WTC11 (cell line): ENCODE measurements around the gene B3GNT9. TPM values are rescaled to one million over a fixed set of nuclear protein-coding genes. Genes with fewer than 3 reads are reported as not detected.

Experiments
- ATAC-seq: fragments of 200-7000 bp; cut with Tn5 transposase; 2 replicates; pipeline ENCODE4 v1.10.0; 2021; ENCODE audit warnings: mild to moderate bottlenecking, moderate library complexity
- CTCF ChIA-PET: fragments of 300-600 bp; sonication (Branson Sonifier 250); formaldehyde crosslinking; loops from one replicate; lab custom pipeline; 2021; ENCODE audit warnings: antibody characterized with exemption; lab: Charles Lee
- POLR2A ChIA-PET: fragments of 350-600 bp; sonication (Branson Sonifier 250); formaldehyde crosslinking; loops from one replicate; lab custom pipeline; 2021; ENCODE audit warnings: antibody characterized with exemption; lab: Charles Lee
- DNase-seq: peaks from one replicate; pipeline ENCODE4 v3.0.0; 2021; ENCODE audit warnings: low spot score
- H3K27ac Mint-ChIP-seq: 2 replicates; pipeline ENCODE4 v1.8.0; 2021; ENCODE audit warnings: mixed read lengths
- H3K27me3 Mint-ChIP-seq: 2 replicates; pipeline ENCODE4 v1.8.0; 2021; ENCODE audit warnings: low read depth, mild to moderate bottlenecking, moderate library complexity, mixed read lengths
- H3K36me3 Mint-ChIP-seq: 2 replicates; pipeline ENCODE4 v1.8.0; 2021; ENCODE audit warnings: mixed read lengths
- H3K4me1 Mint-ChIP-seq: 2 replicates; pipeline ENCODE4 v1.8.0; 2022; ENCODE audit warnings: mixed read lengths
- H3K4me3 Mint-ChIP-seq: 2 replicates; pipeline ENCODE4 v1.8.0; 2021; ENCODE audit warnings: mild to moderate bottlenecking, moderate library complexity, mixed read lengths
- H3K9me3 Mint-ChIP-seq: 2 replicates; pipeline ENCODE4 v1.8.0; 2021; ENCODE audit warnings: mixed read lengths
- CREB1 ChIP-seq: sonication (generic); formaldehyde crosslinking; IDR thresholded peaks from 2 replicates; pipeline ENCODE4 v1.8.0; 2023; ENCODE audit warnings: mild to moderate bottlenecking, missing genetic modification reagents
- ETV6 ChIP-seq: sonication (generic); formaldehyde crosslinking; IDR thresholded peaks from 2 replicates; pipeline ENCODE4 v1.8.1; 2022; ENCODE audit warnings: mild to moderate bottlenecking, missing genetic modification reagents
- FOXP1 ChIP-seq: sonication (generic); formaldehyde crosslinking; IDR thresholded peaks from 2 replicates; pipeline ENCODE4 v1.8.0; 2022; ENCODE audit warnings: missing genetic modification reagents, mild to moderate bottlenecking, moderate library complexity, borderline replicate concordance
- GABPB1 ChIP-seq: sonication (generic); formaldehyde crosslinking; IDR thresholded peaks from 2 replicates; pipeline ENCODE4 v1.8.1; 2023; ENCODE audit warnings: mild to moderate bottlenecking, missing genetic modification reagents
- GTF2I ChIP-seq: fragments of 250-450 bp; sonication (Bioruptor Pico); conservative IDR thresholded peaks from 2 replicates; pipeline ENCODE4 v1.4.0; 2021; ENCODE audit warnings: mild to moderate bottlenecking
- HMGA2 ChIP-seq: fragments of 250-450 bp; sonication (Bioruptor Pico); IDR thresholded peaks from 2 replicates; pipeline ENCODE4 v1.4.0; 2021; ENCODE audit warnings: mild to moderate bottlenecking, moderate library complexity
- IRF2 ChIP-seq: sonication (generic); formaldehyde crosslinking; IDR thresholded peaks from 2 replicates; pipeline ENCODE4 v1.8.0; 2022; ENCODE audit warnings: low read depth, missing genetic modification reagents, borderline replicate concordance
- KAT7 ChIP-seq: sonication (generic); formaldehyde crosslinking; IDR thresholded peaks from 2 replicates; pipeline ENCODE4 v1.8.1; 2023; ENCODE audit warnings: missing genetic modification reagents, mild to moderate bottlenecking, borderline replicate concordance
- MYBL2 ChIP-seq: sonication (generic); formaldehyde crosslinking; IDR thresholded peaks from 2 replicates; pipeline ENCODE4 v1.8.1; 2023; ENCODE audit warnings: mild to moderate bottlenecking, moderate library complexity, missing genetic modification reagents
- NR1H2 ChIP-seq: sonication (generic); formaldehyde crosslinking; IDR thresholded peaks from 2 replicates; pipeline ENCODE4 v1.9.0; 2021; ENCODE audit warnings: mild to moderate bottlenecking, moderate library complexity, missing genetic modification reagents
- RELA ChIP-seq: sonication (generic); formaldehyde crosslinking; IDR thresholded peaks from 2 replicates; pipeline ENCODE4 v1.8.1; 2022; ENCODE audit warnings: missing genetic modification reagents, mild to moderate bottlenecking, borderline replicate concordance
- RORB ChIP-seq: fragments of 250-450 bp; sonication (Bioruptor Pico); IDR thresholded peaks from 2 replicates; pipeline ENCODE4 v1.9.0; 2021; ENCODE audit warnings: mild to moderate bottlenecking
- SMAD3 ChIP-seq: sonication (generic); formaldehyde crosslinking; IDR thresholded peaks from 2 replicates; pipeline ENCODE4 v1.8.0; 2022; ENCODE audit warnings: missing genetic modification reagents, mild to moderate bottlenecking, borderline replicate concordance
- SP1 ChIP-seq: sonication (generic); formaldehyde crosslinking; conservative IDR thresholded peaks from 2 replicates; pipeline ENCODE4 v1.8.1; 2022; ENCODE audit warnings: missing genetic modification reagents
- ZNF232 ChIP-seq: sonication (generic); formaldehyde crosslinking; IDR thresholded peaks from 2 replicates; pipeline ENCODE4 v1.8.0; 2022; ENCODE audit warnings: mild to moderate bottlenecking, missing genetic modification reagents
- ZNF317 ChIP-seq: sonication (generic); formaldehyde crosslinking; IDR thresholded peaks from 2 replicates; pipeline ENCODE4 v1.8.1; 2023; ENCODE audit warnings: low read depth, mild to moderate bottlenecking, moderate library complexity, missing genetic modification reagents, borderline replicate concordance
- ZNF396 ChIP-seq: fragments of 250-450 bp; sonication (Bioruptor Pico); IDR thresholded peaks from 2 replicates; pipeline ENCODE4 v1.8.0; 2021; ENCODE audit warnings: mild to moderate bottlenecking, moderate library complexity, borderline replicate concordance
- total RNA-seq: library from RNA; stranded (reverse); gene quantifications from 3 replicates; pipeline ENCODE4 v1.2.3, GENCODE V29; 2021
- TF ChIP-seq, protein P1 (sequence below): sonication (generic); formaldehyde crosslinking; IDR thresholded peaks from 2 replicates; pipeline ENCODE4 v1.8.0; 2023; ENCODE audit warnings: missing genetic modification reagents
- TF ChIP-seq, protein P2 (sequence below): sonication (generic); formaldehyde crosslinking; IDR thresholded peaks from 2 replicates; pipeline ENCODE4 v1.8.0; 2022; ENCODE audit warnings: mild to moderate bottlenecking, missing genetic modification reagents
- TF ChIP-seq, protein P3 (sequence below): sonication (generic); formaldehyde crosslinking; IDR thresholded peaks from 2 replicates; pipeline ENCODE4 v1.8.0; 2022; ENCODE audit warnings: mild to moderate bottlenecking, missing genetic modification reagents
- TF ChIP-seq, protein P4 (sequence below): sonication (generic); formaldehyde crosslinking; IDR thresholded peaks from 2 replicates; pipeline ENCODE4 v1.8.0; 2022; ENCODE audit warnings: mild to moderate bottlenecking, missing genetic modification reagents
- TF ChIP-seq, protein P5 (sequence below): sonication (generic); formaldehyde crosslinking; IDR thresholded peaks from 2 replicates; pipeline ENCODE4 v1.8.0; 2023; ENCODE audit warnings: missing genetic modification reagents, mild to moderate bottlenecking, borderline replicate concordance
- TF ChIP-seq, protein P6 (sequence below): fragments of 250-450 bp; sonication (Bioruptor Pico); IDR thresholded peaks from 2 replicates; pipeline ENCODE4 v1.8.0; 2021; ENCODE audit warnings: mild to moderate bottlenecking
- TF ChIP-seq, protein P7 (sequence below): sonication (generic); formaldehyde crosslinking; IDR thresholded peaks from 2 replicates; pipeline ENCODE4 v1.8.1; 2022; ENCODE audit warnings: mild to moderate bottlenecking, moderate library complexity, missing genetic modification reagents

B3GNT9 gene
- total RNA-seq, 1 experiment from 2014 or later, result 6.4 TPM

DNA sequence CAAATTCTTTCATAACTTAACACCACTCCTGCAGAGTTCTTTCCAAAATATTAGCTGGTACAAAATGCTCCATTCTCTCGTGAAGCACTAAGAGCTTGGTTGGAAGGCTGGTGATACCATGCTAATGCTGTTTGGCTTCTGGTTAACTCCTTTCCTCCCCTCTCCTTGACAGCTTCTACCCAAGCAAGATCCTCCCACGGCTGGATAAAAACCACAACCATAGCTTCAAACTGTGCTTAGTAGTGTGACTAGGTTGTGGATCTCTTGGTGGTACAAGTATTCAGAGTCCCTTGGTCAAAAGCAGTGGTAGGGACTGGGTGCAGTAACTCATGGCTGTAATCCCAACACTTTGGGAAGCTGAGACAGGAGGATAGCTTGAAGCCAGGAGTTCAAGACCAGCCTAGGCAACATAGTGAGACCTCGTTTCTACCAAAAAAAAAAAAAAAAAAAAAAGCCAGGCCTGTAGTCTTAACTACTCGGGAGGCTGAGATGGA is 38.8 kb downstream of the B3GNT9 start:
- ChIA-PET CTCF (interaction anchor here (1.0 to 1.5 kb wide), 5 partner anchors 8 to 354 kb away, joined by 3 to 9 read pairs (median 4); no protein-coding TSS in a partner anchor), POLR2A (no interaction called here)
- DNase-seq, result no peak
- no peak overlapping the region for H3K4me3 Mint-ChIP-seq
- H3K27me3 Mint-ChIP-seq, result 0 out of 2 replicates have a peak, but pooled peaks cover 5% of the 10 kb centered on the region
- no peak overlapping the region for H3K27ac Mint-ChIP-seq
- no peak for ATAC-seq
- H3K9me3 Mint-ChIP-seq, result no peaks in the 10 kb centered on the region
- H3K36me3 Mint-ChIP-seq, result no peaks in the 10 kb centered on the region
- TF ChIP-seq IRF2 (no peak), KAT7 (no peak), RORB (CRISPR knock-in tag) (no peak), ZNF396 (CRISPR knock-in tag) (no peak), FOXP1 (CRISPR knock-in tag) (no peak)
- TF ChIP-seq, protein P1, sequence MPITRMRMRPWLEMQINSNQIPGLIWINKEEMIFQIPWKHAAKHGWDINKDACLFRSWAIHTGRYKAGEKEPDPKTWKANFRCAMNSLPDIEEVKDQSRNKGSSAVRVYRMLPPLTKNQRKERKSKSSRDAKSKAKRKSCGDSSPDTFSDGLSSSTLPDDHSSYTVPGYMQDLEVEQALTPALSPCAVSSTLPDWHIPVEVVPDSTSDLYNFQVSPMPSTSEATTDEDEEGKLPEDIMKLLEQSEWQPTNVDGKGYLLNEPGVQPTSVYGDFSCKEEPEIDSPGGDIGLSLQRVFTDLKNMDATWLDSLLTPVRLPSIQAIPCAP (CRISPR knock-in tag), result no peak
- TF ChIP-seq, protein P2, sequence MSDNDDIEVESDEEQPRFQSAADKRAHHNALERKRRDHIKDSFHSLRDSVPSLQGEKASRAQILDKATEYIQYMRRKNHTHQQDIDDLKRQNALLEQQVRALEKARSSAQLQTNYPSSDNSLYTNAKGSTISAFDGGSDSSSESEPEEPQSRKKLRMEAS (CRISPR knock-in tag), result no peak
- H3K4me1 Mint-ChIP-seq, result peaks cover 24% of the 10 kb centered on the region

DNA sequence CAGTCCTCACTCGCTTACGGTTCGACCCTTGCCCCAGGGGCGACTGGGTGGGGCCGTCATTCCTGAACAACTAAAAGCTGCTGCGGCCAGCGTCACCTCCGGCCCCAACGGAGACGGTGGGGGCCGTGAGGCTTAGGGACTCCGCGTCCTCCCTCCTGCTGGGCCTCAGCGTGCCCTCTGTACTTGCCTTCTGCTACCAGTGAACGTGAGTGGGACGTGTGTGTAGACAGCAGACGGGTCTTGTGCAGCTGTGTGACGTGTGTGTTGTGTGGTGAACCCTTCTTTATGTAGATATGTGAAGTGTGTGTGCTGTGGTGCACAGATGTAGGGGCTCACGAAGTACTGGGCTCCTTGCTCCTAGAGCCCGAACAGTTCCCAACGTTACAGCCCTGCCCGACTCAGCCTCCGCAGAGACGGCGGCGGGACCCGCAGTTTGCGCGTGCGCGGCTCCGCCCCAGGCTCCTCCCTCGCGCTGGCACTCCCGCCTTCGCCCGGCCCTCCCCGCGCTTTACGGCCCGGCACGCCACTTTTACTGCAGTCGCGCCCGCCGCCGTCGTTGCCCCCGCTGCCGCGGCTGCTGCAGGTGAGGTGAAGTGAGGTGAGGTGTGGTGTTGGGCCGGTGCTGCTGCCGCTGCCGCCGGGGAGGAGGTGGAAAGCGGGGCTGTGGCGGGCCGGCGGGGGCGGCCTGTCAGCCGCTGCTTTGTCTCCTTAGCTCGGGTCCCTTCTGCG is 41.2 kb downstream of the B3GNT9 start, which contains the start of gene PHAF1:
TSS of gene PHAF1 (plus strand) at position 535 of the 729 bp plus-strand sequence. CDS start 235 bp downstream, outside the sequence.
- Mint-ChIP-seq H3K36me3 (no peaks in the 10 kb centered on the region), H3K27me3 (0 out of 2 replicates have a peak, but pooled peaks cover 5% of the 10 kb centered on the region), H3K4me1 (peaks cover 17% of the 10 kb centered on the region), H3K27ac (peak within 1 kb of the TSS; percentile 93), H3K9me3 (no peaks in the 10 kb centered on the region), H3K4me3 (peak within 1 kb of the TSS; percentile 99)
- ChIA-PET CTCF (interaction anchor here (1.3 kb wide), 1 partner anchor 91 kb away, joined by 5 read pairs; no protein-coding TSS in a partner anchor), POLR2A (interaction anchor here (1.2 kb wide), 1 partner anchor 19 kb away, joined by 3 read pairs; no protein-coding TSS in a partner anchor)
- DNase-seq (peak; percentile 98), ATAC-seq (peak; percentile 96)
- TF ChIP-seq ETV6 (CRISPR knock-in tag) (peak; percentile 19; the same call in 1 of the 2 replicates), SP1 (peak; percentile 94), HMGA2 (CRISPR knock-in tag) (no peak), CREB1 (CRISPR knock-in tag) (no peak), ZNF317 (CRISPR knock-in tag) (no peak), ZNF232 (peak; percentile 61; the same call in 1 of the 2 replicates), MYBL2 (CRISPR knock-in tag) (no peak), RELA (no peak), RORB (CRISPR knock-in tag) (no peak), NR1H2 (CRISPR knock-in tag) (no peak), SMAD3 (CRISPR knock-in tag) (peak; percentile 68), GTF2I (CRISPR knock-in tag) (no peak), GABPB1 (CRISPR knock-in tag) (peak; percentile 78)
- TF ChIP-seq, protein P3, sequence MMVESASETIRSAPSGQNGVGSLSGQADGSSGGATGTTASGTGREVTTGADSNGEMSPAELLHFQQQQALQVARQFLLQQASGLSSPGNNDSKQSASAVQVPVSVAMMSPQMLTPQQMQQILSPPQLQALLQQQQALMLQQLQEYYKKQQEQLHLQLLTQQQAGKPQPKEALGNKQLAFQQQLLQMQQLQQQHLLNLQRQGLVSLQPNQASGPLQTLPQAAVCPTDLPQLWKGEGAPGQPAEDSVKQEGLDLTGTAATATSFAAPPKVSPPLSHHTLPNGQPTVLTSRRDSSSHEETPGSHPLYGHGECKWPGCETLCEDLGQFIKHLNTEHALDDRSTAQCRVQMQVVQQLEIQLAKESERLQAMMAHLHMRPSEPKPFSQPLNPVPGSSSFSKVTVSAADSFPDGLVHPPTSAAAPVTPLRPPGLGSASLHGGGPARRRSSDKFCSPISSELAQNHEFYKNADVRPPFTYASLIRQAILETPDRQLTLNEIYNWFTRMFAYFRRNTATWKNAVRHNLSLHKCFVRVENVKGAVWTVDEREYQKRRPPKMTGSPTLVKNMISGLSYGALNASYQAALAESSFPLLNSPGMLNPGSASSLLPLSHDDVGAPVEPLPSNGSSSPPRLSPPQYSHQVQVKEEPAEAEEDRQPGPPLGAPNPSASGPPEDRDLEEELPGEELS (CRISPR knock-in tag), result peak; percentile 21
- TF ChIP-seq, protein P4, sequence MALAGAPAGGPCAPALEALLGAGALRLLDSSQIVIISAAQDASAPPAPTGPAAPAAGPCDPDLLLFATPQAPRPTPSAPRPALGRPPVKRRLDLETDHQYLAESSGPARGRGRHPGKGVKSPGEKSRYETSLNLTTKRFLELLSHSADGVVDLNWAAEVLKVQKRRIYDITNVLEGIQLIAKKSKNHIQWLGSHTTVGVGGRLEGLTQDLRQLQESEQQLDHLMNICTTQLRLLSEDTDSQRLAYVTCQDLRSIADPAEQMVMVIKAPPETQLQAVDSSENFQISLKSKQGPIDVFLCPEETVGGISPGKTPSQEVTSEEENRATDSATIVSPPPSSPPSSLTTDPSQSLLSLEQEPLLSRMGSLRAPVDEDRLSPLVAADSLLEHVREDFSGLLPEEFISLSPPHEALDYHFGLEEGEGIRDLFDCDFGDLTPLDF, result no peak
- TF ChIP-seq, protein P5, sequence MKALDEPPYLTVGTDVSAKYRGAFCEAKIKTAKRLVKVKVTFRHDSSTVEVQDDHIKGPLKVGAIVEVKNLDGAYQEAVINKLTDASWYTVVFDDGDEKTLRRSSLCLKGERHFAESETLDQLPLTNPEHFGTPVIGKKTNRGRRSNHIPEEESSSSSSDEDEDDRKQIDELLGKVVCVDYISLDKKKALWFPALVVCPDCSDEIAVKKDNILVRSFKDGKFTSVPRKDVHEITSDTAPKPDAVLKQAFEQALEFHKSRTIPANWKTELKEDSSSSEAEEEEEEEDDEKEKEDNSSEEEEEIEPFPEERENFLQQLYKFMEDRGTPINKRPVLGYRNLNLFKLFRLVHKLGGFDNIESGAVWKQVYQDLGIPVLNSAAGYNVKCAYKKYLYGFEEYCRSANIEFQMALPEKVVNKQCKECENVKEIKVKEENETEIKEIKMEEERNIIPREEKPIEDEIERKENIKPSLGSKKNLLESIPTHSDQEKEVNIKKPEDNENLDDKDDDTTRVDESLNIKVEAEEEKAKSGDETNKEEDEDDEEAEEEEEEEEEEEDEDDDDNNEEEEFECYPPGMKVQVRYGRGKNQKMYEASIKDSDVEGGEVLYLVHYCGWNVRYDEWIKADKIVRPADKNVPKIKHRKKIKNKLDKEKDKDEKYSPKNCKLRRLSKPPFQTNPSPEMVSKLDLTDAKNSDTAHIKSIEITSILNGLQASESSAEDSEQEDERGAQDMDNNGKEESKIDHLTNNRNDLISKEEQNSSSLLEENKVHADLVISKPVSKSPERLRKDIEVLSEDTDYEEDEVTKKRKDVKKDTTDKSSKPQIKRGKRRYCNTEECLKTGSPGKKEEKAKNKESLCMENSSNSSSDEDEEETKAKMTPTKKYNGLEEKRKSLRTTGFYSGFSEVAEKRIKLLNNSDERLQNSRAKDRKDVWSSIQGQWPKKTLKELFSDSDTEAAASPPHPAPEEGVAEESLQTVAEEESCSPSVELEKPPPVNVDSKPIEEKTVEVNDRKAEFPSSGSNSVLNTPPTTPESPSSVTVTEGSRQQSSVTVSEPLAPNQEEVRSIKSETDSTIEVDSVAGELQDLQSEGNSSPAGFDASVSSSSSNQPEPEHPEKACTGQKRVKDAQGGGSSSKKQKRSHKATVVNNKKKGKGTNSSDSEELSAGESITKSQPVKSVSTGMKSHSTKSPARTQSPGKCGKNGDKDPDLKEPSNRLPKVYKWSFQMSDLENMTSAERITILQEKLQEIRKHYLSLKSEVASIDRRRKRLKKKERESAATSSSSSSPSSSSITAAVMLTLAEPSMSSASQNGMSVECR (CRISPR knock-in tag), result peak; percentile 29; the same call in 1 of the 2 replicates
- TF ChIP-seq, protein P6, sequence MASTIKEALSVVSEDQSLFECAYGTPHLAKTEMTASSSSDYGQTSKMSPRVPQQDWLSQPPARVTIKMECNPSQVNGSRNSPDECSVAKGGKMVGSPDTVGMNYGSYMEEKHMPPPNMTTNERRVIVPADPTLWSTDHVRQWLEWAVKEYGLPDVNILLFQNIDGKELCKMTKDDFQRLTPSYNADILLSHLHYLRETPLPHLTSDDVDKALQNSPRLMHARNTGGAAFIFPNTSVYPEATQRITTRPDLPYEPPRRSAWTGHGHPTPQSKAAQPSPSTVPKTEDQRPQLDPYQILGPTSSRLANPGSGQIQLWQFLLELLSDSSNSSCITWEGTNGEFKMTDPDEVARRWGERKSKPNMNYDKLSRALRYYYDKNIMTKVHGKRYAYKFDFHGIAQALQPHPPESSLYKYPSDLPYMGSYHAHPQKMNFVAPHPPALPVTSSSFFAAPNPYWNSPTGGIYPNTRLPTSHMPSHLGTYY (CRISPR knock-in tag), result no peak
- TF ChIP-seq, protein P7, sequence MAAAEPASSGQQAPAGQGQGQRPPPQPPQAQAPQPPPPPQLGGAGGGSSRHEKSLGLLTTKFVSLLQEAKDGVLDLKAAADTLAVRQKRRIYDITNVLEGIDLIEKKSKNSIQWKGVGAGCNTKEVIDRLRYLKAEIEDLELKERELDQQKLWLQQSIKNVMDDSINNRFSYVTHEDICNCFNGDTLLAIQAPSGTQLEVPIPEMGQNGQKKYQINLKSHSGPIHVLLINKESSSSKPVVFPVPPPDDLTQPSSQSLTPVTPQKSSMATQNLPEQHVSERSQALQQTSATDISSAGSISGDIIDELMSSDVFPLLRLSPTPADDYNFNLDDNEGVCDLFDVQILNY, result peak; percentile 87
